GM19372 (cell line): ENCODE measurements around the gene SEMA4G.
A peak's percentile ranks its signal among the peaks of the same experiment; 100 is the strongest.

Experiments
- ATAC-seq: cut with Tn5 transposase; IDR thresholded peaks from one replicate; pipeline ENCODE4 v1.9.1; 2021; ENCODE audit warnings: mild to moderate bottlenecking, low read depth, moderate library complexity; ENCODE audit not compliant: unreplicated experiment

Gene SEMA4G

GRCh38 chr10:100987685-100988049, 18.4 kb downstream of the SEMA4G start:
- no peak for ATAC-seq

- ATAC-seq: no peak
Measured at GRCh38 chr10:100988166-100988565, 18.9 kb downstream of the SEMA4G start.

GRCh38 chr10:100989088-100989487, 19.8 kb downstream of the SEMA4G start:
- ATAC-seq: no peak

GRCh38 chr10:100993986-100994708, 24.8 kb downstream of the SEMA4G start:
- no peak for ATAC-seq

- ATAC-seq: no peak
Measured at GRCh38 chr10:100995181-100995580, 25.9 kb downstream of the SEMA4G start.

GRCh38 chr10:100996678-100997359, 27.5 kb downstream of the SEMA4G start:
- no peak for ATAC-seq

GRCh38 chr10:100997360-100998182, 28.3 kb downstream of the SEMA4G start:
- no peak for ATAC-seq

- ATAC-seq: no peak
Measured at GRCh38 chr10:100998183-100998990, 29.1 kb downstream of the SEMA4G start.

- ATAC-seq: peak; percentile 55
Measured at GRCh38 chr10:100998991-100999741, 29.9 kb downstream of the SEMA4G start.

- no peak for ATAC-seq
Measured at GRCh38 chr10:100999742-101000126, 30.4 kb downstream of the SEMA4G start, which contains the start of gene LZTS2. TSS of gene LZTS2 (plus strand) at chr10:100999808. CDS start at chr10:101002539, 2,731 bp downstream.

GRCh38 chr10:101000127-101000914, 31.0 kb downstream of the SEMA4G start:
- no peak for ATAC-seq

- ATAC-seq: no peak
Measured at GRCh38 chr10:101000915-101001658, 31.8 kb downstream of the SEMA4G start.

- ATAC-seq: no peak
Measured at GRCh38 chr10:101001659-101002035, 32.3 kb downstream of the SEMA4G start.

GRCh38 chr10:101002456-101002855, 33.2 kb downstream of the SEMA4G start:
- ATAC-seq: no peak

- ATAC-seq: no peak
Measured at GRCh38 chr10:101003639-101004206, 34.4 kb downstream of the SEMA4G start.

- ATAC-seq: no peak
Measured at GRCh38 chr10:101005361-101005760, 36.1 kb downstream of the SEMA4G start.

- no peak for ATAC-seq
Measured at GRCh38 chr10:101005869-101006567, 36.7 kb downstream of the SEMA4G start.
